DND-41 (cell line): Measurements from ENCODE around the gene GCAT.

Source experiments
- ATAC-seq: fragments of 200-7000 bp; cut with Tn5 transposase; 3 replicates; pipeline ENCODE4 v1.9.1; 2021; ENCODE audit warnings: low read depth; ENCODE audit not compliant: insufficient read depth
- DNase-seq: peaks from one replicate; pipeline ENCODE4 v3.0.0-alpha.2; 2020
- H2AFZ ChIP-seq: 2 replicates; pipeline ENCODE4 v1.6.0; 2012; ENCODE audit warnings: low read depth, low read length
- H3K27ac ChIP-seq: 2 replicates; pipeline ENCODE4 v1.5.1; 2012; ENCODE audit warnings: low read length, inconsistent platforms
- H3K27me3 ChIP-seq: fragments of 200-600 bp; sonication (generic); 2 replicates; pipeline ENCODE4 v1.6.0; 2012; ENCODE audit warnings: low read length, mild to moderate bottlenecking, inconsistent platforms; ENCODE audit not compliant: insufficient read depth, poor library complexity
- H3K36me3 ChIP-seq: 2 replicates; pipeline ENCODE4 v1.5.1; 2012; ENCODE audit warnings: low read length, inconsistent platforms; ENCODE audit not compliant: insufficient read depth
- H3K4me1 ChIP-seq: 2 replicates; pipeline ENCODE4 v1.5.1; 2012; ENCODE audit warnings: mild to moderate bottlenecking, low read length; ENCODE audit not compliant: insufficient read depth
- H3K4me2 ChIP-seq: 2 replicates; pipeline ENCODE4 v1.6.0; 2012; ENCODE audit warnings: mild to moderate bottlenecking, moderate library complexity, low read length, inconsistent platforms; ENCODE audit not compliant: insufficient read depth
- H3K4me3 ChIP-seq, 2 experiments: fragments of 200-600 bp in 1 of 2; shearing (Covaris generic) in 1 of 2; 2 replicates each; pipeline ENCODE4 v1.5.1; 2012 to 2016; ENCODE audit warnings: inconsistent platforms in 2 of 2, low read length in 2 of 2, mild to moderate bottlenecking in 2 of 2, low read depth in 1 of 2, moderate library complexity in 1 of 2
- H3K79me2 ChIP-seq: 2 replicates; pipeline ENCODE4 v1.6.0; 2012; ENCODE audit warnings: low read length, inconsistent platforms; ENCODE audit not compliant: insufficient read depth
- H3K9ac ChIP-seq: 2 replicates; pipeline ENCODE4 v1.6.0; 2012; ENCODE audit warnings: low read depth, mild to moderate bottlenecking, inconsistent platforms, low read length, moderate library complexity
- H3K9me3 ChIP-seq: 2 replicates; pipeline ENCODE4 v1.5.1; 2012; ENCODE audit warnings: low read length, moderate library complexity, mild to moderate bottlenecking, inconsistent platforms; ENCODE audit not compliant: insufficient read depth, severe bottlenecking
- H4K20me1 ChIP-seq: 2 replicates; pipeline ENCODE4 v1.6.0; 2012; ENCODE audit warnings: low read length; ENCODE audit not compliant: insufficient read depth
- CTCF ChIP-seq: IDR thresholded peaks from 2 replicates; pipeline ENCODE4 v1.5.1; 2012; ENCODE audit warnings: borderline replicate concordance, low read length, moderate library complexity, mild to moderate bottlenecking; ENCODE audit not compliant: poor library complexity, severe bottlenecking; ENCODE audit errors: extremely low read depth
- EZH2 ChIP-seq: IDR thresholded peaks from 3 replicates; pipeline ENCODE4 v1.6.1; 2012; ENCODE audit warnings: borderline replicate concordance, low read depth, mild to moderate bottlenecking, moderate library complexity, low read length, inconsistent platforms; ENCODE audit not compliant: severe bottlenecking

The GCAT gene

GRCh38 chr22:37848587-37849088 is 40.9 kb downstream of the GCAT start:
- ATAC-seq, result no peak
- Histone ChIP-seq H3K9me3 (peaks cover 6% of the 10 kb centered on the region), H3K4me2 (peak overlapping the region; percentile 99), H4K20me1 (peaks cover 21% of the 10 kb centered on the region), H3K9ac (peak overlapping the region; percentile 88), H3K36me3 (peaks cover 37% of the 10 kb centered on the region), H3K27me3 (no peaks in the 10 kb centered on the region), H3K4me3 (peak overlapping the region; percentile 97 to 98), H3K27ac (peak overlapping the region; percentile 87), H3K79me2 (peaks cover 67% of the 10 kb centered on the region), H3K4me1 (peaks cover 48% of the 10 kb centered on the region), H2AFZ (peak overlapping the region; percentile 61)
- no peak for TF ChIP-seq EZH2
- TF ChIP-seq CTCF, result no peak
- DNase-seq, result peak; percentile 27

- H3K9ac ChIP-seq, result peak within 1 kb of the TSS; percentile 88
- H3K36me3 ChIP-seq, result peaks cover 43% of the 10 kb centered on the region
- ATAC-seq (peak; percentile 80), DNase-seq (peak; percentile 92)
- H3K27ac ChIP-seq, result peak within 1 kb of the TSS; percentile 87
- H4K20me1 ChIP-seq, result peaks cover 22% of the 10 kb centered on the region
- no peaks in the 10 kb centered on the region for H3K27me3 ChIP-seq
- H3K4me2 ChIP-seq, result peak within 1 kb of the TSS; percentile 99
- peak within 1 kb of the TSS; percentile 92 for H2AFZ ChIP-seq
- peaks cover 68% of the 10 kb centered on the region for H3K79me2 ChIP-seq
- TF ChIP-seq EZH2 (no peak), CTCF (no peak)
- peaks cover 6% of the 10 kb centered on the region for H3K9me3 ChIP-seq
- H3K4me3 ChIP-seq, result peak within 1 kb of the TSS; percentile 97 to 98
- H3K4me1 ChIP-seq, result peaks cover 48% of the 10 kb centered on the region
Observed at GRCh38 chr22:37849089-37849751, 41.5 kb downstream of the GCAT start, which contains the start of gene EIF3L. Gene EIF3L (plus strand): TSS chr22:37849419. CDS start chr22:37849450, 31 bp downstream.

GRCh38 chr22:37850801-37851200 is 43.1 kb downstream of the GCAT start:
- Histone ChIP-seq H3K27me3 (no peaks in the 10 kb centered on the region), H3K4me1 (peaks cover 42% of the 10 kb centered on the region), H3K9ac (peak overlapping the region; percentile 88; the same call in 1 of the 2 replicates), H2AFZ (no peak overlapping the region), H3K27ac (no peak overlapping the region), H3K79me2 (peaks cover 83% of the 10 kb centered on the region), H3K9me3 (no peaks in the 10 kb centered on the region), H3K4me3 (peak overlapping the region in 1 of 2 experiments; percentile 97; a peak in 2 of 4 replicates), H3K4me2 (peak overlapping the region; percentile 99), H3K36me3 (peaks cover 59% of the 10 kb centered on the region), H4K20me1 (peaks cover 34% of the 10 kb centered on the region)
- DNase-seq, result no peak
- ATAC-seq, result no peak
- TF ChIP-seq CTCF (no peak), EZH2 (no peak)
